Dedifferentiated amniotic fluid mesenchymal stem cell (primary cell): ENCODE results near the gene INTS1.

Experiments used
- DNase-seq: peaks from one replicate; pipeline ENCODE4 v3.0.0-alpha.2; 2016; ENCODE audit errors: extremely low spot score

Gene INTS1

DNA sequence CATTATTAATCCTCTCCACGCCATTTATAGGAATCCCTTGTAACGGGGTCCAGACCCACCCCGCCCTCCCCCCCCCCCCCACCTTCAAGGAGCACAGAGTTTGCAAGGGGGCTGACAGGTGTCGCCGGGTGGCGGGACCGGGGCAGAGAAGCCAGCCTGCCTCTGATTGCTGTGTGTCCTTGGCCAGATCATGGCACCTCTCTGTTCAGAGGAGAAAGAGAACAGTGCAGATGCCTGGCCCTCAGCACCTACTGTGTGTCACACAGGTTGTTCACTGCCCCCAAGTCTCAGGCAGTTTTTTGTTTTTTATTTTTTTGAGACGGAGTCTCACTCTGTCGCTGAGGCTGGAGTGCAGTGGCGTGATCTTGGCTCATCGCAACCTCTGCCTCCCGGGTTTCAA, 39.5 kb downstream of the INTS1 start:
- DNase-seq: no peak

GRCh38 chr7:1463676-1464223, 40.4 kb downstream of the INTS1 start:
- DNase-seq: no peak

- no peak for DNase-seq
Measured at GRCh38 chr7:1461646-1462375, 42.4 kb downstream of the INTS1 start.

DNA sequence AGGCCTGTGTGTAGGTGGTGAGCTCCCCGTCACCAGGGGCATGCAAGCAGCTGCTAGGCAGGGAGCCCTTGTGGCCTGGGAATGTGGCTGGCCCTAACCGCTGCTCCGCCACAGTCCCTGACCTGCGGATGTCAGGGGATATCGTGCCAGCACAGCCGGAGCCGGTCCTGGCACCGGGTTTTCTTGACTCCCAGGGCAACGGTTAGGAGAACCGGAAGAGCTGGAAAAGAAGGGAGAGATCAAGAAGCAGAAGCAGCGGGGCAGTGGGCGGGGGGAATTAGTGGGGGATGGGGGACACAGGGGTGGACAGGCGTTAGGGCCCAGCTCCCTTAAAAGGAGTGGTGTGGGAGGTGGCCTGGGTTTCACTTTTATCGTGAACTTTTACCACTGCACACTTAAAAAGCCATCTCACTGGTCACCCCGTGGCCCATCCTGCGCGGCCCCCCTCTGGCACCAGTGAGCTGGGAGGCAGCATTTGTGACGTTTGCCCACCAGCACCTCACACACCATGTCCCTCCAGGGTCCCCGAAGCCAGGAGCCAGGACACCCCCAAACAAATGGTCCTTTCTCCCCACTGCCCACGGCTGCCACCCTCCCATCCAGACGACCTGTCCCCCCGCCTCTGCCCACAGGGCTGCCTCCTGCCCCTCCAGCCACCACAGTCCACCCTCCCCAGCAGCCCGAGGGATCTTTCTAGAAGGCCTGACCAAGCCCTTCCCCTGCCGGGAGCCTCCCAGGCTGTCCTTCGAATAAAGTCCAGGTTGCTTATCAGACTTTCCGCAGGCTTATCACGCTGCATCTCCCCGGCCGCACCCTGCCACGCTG, 43.2 kb downstream of the INTS1 start:
- DNase-seq: no peak

GRCh38 chr7:1459920-1460820, 44.0 kb downstream of the INTS1 start:
- DNase-seq: no peak

- peak; percentile 99 for DNase-seq
Measured at GRCh38 chr7:1459512-1459892, 44.7 kb downstream of the INTS1 start.

DNA sequence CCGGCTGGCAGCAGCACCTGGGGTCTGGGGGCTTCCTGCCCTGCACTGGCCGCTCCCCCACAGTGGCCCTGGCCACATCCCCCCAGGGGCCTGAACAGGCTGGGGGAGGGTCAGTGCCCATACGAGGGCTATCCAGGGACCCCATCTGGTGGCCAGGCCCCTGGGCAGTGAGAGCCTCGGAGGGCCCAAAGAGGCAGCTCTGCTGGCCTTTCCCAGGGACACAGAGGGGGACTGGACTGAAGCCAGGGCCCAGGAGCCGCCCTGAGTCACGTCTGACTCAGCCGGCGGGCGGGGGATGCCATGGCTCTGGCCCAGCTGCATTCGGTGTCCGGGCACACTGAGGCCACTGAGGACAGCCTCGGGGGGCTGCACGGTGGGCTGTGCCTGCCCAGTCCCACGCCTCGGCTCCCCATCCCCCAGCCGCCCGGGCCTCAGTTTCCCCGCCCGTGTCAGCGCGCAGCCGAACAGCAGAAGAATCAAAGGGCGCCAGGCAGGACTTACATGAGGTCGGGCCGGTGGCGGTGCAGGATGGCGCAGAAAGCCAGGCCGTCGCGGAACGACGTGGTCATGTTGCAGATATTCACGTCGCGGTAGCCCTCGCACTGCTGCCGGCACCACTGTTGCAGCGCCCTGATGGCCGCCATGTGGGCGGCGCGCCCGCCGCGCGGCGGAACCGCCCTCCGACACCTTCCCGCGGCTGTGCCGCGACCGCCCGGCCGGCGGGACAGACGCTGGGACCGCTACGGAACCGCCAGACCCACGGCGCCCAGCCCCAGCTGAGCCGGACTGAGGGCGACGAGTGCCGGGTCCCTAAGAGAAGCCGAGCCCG, 45.3 kb downstream of the INTS1 start, which contains the start of gene MICALL2:
TSS of gene MICALL2 (minus strand) at position 788 of the 829 bp plus-strand sequence. CDS start at position 644, 144 bp downstream.
- peak; percentile 71 for DNase-seq

DNA sequence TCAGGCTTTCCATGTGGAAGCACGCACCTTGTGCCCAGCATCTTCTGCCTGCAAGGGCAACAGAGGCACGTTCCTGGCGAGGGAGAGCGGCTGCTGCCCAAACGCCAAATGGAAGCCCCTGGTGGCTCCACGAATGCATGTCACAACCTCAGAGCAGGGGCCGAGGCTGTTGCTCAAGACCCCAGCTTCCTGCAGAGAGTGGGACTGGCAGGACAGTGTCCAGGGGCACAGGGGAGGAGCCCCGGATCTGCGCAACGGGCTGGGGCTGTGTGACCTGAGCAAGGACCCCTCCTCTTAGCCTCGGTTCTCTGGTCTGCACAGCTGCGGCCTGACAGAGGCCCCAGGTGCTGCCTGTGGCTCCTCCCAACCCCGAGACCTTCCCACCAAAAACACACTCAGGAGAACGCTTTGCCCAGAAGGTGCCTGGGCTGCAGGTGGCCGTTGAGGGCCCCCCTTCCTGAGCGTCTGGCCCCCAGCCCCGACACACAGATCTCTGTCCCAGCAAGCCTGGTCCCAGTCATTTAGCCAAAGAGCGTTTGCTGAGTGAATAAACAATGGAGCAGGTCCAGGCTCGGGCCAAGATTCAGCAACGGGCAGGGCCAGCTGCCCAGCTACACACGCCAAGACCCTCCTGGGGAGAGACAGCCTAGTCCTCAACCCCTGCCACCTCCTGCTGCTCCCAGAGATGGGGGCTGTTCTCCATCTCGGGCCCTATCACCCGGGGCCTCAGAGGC, 46.1 kb downstream of the INTS1 start:
- DNase-seq: no peak

GRCh38 chr7:1457059-1457948, 46.9 kb downstream of the INTS1 start:
- no peak for DNase-seq

DNA sequence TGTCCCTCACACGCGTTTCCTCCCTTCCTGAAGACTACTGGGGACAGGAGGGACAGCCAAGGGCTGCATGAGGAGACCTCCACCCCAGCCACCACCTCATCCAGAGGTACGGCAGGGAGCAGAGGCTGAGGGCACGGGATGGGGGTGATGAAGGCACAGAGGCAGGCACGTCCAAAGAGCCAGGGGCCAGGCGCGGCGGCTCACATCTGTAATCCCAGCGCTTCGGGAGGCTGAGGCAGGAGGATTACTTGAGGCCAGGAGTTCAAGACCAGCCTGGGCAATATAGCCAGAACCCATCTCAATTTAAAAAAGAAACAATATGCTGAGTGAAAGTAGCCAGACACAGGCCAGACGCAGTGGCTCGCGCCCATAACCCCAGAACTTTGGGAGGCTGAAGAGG, 48.2 kb downstream of the INTS1 start:
- no peak for DNase-seq

DNA sequence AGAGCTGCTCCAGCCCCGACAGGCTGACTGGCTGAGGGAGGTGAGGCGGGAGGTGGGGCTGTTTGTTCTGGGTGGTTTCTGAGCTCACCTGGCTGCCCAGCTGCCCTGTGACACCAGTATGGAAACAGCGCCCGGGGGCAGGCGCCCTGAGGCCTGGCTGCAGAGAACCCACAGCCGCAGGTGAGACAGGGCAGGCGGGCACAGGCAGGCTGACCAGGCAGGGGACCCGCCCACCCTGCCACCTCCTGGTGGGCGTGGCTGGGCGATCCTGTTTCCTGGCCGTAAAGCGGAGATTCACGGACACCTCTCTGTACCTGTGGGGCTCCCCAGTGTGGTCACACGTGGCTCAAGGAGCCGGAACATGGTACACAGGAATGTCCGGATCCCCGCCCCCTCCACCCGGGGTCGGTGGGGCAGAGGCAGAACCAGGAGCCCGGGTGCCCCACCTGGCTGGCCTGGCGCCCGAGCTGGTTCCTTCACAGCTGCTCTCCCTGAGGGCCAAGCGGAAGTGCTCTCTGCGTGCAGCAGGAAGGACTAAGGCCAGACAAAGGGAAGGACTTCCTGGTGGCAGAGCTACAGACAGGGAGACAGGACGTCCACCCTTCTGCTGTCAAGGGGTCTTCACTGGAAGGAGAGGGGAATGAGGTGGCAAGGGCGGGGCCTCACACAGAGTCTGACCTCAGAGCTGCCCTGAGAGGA, 48.8 kb downstream of the INTS1 start:
- no peak for DNase-seq

- no peak for DNase-seq
Measured at GRCh38 chr7:1454542-1454941, 49.6 kb downstream of the INTS1 start.

GRCh38 chr7:1452205-1452604, 52.0 kb downstream of the INTS1 start:
- no peak for DNase-seq

DNA sequence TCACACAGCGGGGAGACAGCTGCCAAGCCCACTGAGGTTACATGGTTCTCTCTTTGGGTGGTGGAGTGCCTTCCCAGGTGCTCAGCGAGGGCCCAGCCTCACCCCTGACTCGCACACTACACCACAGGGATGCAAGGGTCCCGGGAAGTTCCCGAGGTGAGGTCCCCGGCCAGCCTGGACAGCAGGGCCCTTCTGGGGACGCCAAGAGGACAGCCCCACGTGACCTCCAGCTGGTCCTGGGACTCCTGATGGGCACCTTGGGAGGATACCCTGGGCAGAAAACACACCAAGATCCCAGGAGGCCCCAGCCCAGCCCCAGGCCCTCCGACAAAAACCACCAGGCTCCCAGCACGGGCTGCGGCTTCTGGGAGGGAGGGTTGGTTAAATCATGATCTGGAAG, 53.2 kb downstream of the INTS1 start:
- DNase-seq: no peak

DNA sequence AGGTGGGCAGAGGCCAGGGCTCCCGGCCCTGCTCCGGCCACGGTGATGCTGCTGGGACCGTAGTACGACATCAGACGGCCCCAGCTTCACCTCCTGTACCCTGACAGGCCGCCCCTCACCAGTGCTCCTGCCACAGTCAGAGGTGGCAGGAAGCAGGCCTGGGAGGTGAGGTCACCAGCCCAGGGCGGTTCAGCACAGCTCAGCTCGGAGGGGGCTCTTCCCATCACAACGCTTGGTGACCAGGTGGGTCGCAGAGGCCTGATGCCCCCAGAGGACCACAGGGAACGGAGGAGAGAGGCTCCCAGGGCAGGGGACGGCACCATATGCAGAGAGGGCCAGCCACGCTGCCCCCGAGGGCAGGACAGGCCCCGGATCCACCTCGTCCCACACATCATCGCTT, 53.8 kb downstream of the INTS1 start:
- no peak for DNase-seq

DNA sequence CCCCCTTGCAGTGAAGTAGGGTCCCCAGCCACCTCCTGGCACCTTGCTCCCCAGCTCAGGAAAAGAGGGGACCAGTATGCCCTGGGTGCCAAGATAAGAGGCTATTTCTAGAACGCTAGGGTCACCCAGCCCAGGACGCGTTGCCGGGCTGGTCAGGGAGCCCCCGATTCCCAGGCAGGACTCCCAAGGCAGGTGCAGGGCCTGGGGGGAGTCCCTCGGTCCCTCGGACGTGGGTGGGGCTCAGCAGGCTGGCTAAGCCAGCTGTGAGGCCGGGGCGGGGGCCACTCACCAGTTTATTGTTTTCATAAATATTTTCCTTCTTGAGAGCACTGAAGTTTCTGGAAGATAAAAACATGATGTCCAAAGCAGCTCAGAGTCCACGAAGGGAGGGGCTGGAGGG, 54.2 kb downstream of the INTS1 start:
- no peak for DNase-seq

DNA sequence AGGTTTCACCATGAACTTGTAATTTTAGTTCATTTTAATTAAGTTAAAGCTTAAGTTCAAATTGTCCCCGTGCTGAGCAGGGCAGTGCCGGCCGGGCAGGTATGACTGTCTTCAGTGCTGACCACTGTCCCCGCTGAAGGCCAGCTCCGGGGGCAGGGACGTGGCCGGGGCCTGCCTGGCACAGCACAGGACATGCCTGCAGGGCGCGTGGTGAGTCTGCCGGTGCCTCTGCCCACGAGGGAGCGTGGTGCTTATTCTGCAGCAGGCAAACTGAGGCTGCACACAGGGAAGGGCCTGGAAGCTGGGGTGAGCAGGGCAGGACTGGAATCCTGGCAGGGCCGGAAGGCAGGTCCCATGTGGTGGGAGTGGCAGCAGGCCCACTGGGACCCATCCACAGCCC, 54.7 kb downstream of the INTS1 start:
- DNase-seq: no peak

GRCh38 chr7:1448958-1449357, 55.2 kb downstream of the INTS1 start:
- DNase-seq: no peak
